Left colon (tissue), 2 donors: ENCODE results near the gene TBCK. TPM values are rescaled to one million over a fixed set of nuclear protein-coding genes. Genes with fewer than 3 reads are reported as not detected.
"Not testable (repeated sequence)": the region's sequence is repeated elsewhere in the genome, so short reads cannot be mapped to it uniquely, and the experiment has no call there.

Source experiments
- ATAC-seq: fragments of 200-7000 bp; cut with Tn5 transposase; one replicate; pipeline ENCODE4 v1.9.1; 2020; ENCODE audit warnings: mild to moderate bottlenecking, moderate library complexity
- DNase-seq, 2 donors: peaks; one replicate each; pipeline ENCODE4 v3.0.0-alpha.2; 2020
- intact Hi-C, 2 donors: fragments of 100-400 bp; cut with DNase I in 1 of 2; cut with micrococcal nuclease in 1 of 2; formaldehyde crosslinking; loops; one replicate each; pipeline versions ENCODE4 v1.11.2 to v1.14.0; 2022; cut with DNase I, micrococcal nuclease
- total RNA-seq, 2 donors: library from RNA; stranded (reverse); fragmentation: NEBNext Ultra II Directional; extraction: Animal tissue kit (Norgen Biotek cat#: 25700); gene quantifications; one replicate each; pipeline ENCODE4 v1.2.1, GENCODE V29; 2021
- donor health status: DM: no; HTN: no; CAD: no.
- donor health status: DM: yes; HTN: yes; CAD: no.

The TBCK gene
- total RNA-seq, 2 donors from 2014 or later = 28.1 to 29.2 TPM

DNA sequence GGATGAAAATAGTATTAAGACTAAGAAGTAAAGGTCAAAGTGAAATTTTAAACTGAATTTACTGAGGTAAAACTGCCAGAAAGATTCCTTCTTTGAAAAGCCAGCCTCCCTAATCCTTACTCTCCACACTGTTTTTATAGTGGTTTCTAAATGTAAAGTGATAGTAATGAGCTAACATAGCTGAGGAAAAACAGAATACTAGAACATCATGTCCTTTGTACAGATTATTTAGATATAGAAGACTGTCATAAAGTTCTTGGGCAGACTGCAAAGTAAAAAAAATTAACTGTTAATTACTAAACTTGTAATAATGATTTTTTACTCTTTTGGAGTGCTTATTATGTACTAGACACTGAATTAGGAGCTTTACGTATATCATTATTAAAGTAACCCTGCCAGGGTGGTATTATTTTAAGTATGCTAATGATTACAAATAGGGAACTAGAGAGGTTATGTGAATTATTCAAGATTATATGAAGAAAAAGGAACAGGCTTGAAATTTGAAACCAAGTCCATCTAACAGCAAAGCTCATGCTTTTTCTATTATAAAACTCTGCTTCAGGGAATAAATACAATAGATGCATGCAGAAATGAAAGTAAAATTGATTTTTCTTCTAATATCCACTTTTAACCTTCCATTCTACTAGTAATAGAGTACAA is 150.5 kb downstream of the TBCK start:
- DNase-seq = no peak
- intact Hi-C loops = no loop called here

DNA sequence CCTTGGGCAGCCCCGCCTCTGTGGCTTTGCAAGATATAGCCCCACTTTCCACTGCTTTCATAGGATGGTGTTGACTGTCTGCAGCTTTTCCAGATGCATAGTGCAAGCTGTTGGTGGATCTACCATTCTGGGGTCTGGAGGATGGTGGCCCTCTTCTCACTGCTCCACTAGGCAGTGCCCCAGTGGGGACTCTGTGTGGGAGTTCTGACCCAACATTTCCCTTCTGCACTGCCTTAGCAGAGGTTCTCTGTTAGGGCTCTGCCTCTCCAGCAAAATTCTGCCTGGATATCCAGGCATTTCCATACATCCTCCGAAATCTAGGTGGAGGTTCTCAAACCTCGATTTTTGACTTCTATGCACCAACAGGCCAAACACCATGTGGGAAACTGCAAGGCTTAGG is 153.7 kb downstream of the TBCK start:
- DNase-seq (no peak), ATAC-seq (no peak)
- intact Hi-C loops = no loop called here

More for the DNA sequence above, 150.5 kb downstream of the TBCK start:
- no peak for ATAC-seq

DNA sequence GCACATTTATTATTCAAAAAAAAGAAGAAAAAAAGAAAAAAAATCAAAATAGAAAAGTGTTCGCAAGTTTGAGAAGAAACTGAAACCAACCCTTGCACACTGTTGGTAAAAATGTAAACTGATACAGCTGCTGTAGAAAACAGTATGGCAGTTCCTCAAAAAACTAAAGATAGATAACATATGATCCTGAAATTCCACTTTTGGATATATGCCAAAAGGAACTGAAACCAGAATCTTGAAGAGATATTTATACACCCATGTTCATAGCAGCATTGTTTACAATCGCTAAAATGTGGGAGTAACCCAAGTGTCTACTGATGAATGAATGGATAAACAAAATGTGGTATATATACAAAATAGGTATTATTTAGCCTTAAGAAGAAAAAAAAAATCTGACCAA is 155.4 kb downstream of the TBCK start:
- ATAC-seq (no peak), DNase-seq (no peak)
- intact Hi-C loops = no loop called here

DNA sequence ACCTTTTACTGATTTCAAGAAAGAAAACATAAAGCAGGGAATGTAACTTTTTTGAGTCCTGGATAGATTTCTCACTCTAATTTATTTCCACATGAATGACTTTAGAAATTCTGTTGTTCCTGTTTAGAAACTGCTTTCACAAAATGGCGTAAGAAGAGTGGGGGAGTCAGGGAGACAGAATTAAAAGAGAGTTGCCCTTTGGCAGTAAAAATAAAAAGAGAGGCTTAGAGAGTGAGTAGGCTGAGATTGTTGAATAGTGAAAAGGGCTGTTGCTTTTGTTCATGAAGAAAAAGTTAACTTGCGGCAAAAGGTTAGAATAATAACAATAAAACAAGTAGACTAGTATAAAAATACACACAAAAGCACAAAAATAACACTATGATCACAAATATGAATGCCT is 166.1 kb downstream of the TBCK start:
- ATAC-seq (no peak), DNase-seq (no peak)
- intact Hi-C loops = no loop called here

DNA sequence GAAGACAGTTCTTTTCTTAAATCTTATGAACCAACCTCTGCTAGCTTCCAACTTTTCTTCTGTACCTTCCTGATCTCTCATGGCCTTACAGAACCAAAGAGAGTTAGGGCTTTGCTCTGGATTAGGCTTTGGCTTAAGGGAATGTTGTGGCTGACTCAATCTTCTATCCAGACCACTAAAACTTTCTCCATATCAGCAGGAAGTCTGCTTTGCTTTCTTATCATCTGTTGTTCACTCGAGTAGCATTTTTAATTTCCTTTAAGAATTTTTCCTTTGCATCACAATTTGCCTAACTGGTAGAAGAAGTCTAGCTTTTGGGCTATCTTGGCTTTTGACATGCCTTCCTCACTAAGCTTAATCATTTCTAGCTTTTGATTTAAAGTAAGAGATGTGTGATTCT is 167.0 kb downstream of the TBCK start:
- ATAC-seq = no peak
- DNase-seq = no peak
- intact Hi-C loops = no loop called here

DNA sequence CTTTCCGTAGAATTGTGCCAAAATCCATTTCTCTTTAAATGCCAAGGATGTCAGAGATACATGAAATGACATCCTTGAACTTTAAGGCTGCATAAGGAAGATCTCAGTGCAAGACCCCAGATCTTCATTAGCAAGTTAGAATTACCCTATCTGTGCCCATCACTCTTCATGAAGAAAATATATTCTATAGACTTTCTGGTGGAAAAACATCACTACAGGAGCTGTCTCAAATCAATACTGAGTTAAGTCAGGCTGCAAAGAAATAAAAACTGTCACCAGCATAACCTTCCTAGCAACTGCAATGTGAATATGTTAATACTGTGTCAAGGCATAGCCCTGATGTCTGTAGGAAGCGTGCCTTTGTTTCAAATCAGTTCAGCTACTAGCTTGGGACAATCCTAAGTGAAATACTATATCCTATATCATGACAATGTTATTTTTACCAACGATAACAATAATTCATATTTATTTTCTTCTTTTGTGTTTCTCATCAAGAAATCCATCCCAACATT is 173.3 kb downstream of the TBCK start:
- intact Hi-C loops = no loop called here
- DNase-seq (no peak), ATAC-seq (no peak)

DNA sequence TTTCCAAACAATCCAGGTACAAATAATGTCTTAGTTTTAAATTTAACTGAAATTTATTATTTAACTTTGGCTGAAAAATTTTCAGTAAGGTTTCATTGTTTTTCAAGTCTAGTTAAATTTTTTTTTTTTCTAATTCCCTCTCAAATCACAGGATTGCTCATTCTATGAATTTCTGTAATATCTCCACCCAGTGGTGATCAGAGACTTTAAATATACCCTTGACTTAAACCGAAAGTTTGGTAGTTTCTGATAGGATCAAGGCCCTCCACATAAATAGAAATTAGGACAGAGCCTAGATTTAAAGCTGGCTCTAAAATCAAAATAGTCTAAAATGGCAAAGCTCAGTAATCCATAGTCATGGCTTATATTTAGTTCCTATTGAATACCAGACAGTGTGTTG is 175.4 kb downstream of the TBCK start:
- intact Hi-C loops = no loop called here
- DNase-seq (no peak), ATAC-seq (no peak)

DNA sequence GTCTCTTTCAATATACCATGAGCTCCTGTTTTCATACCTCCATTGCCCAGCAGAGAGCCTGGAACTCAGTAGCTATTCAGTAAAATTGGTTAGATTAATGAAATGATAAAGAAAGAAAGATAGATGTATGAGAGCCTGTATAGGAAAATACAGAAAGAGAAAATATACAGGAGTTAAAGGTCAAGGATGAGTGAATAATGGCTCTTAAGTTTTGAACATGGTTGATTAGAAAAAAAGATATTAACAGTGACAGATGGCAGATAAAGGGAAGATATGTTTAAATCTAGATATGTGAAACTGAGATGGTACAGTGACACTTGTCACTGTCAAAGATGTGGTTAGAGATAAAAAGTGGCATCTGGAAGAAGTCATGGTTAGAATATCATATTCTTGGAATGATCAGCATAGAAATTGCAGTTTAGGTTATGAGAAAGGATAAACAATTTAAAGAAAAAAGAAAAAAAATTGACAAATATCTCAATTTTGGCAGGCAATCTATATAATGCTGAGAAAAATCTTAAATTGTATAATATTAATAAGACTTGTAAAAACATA is 179.2 kb downstream of the TBCK start:
- intact Hi-C loops = no loop called here
- no peak for DNase-seq
- no peak for ATAC-seq

DNA sequence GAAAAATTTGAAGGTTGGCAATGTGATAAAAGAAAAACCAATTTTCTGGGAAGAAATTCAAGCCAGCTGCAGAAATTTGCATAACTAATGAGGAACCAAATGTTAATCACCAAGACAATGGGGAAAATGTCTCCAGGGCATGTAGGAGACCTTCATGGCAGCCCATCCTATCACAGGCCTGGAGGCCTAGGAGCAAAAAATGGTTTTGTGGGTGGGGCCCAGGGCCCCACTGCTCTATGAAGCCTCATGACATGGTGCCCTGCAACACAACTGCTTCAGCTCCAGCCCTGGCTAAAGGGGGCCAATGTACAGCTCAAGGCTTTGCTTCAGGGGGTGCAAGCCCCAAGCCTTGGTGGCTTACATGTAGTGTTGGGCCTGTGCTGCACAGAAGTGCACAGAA is 184.0 kb downstream of the TBCK start:
- intact Hi-C loops = no loop called here
- DNase-seq (no peak), ATAC-seq (no peak)

DNA sequence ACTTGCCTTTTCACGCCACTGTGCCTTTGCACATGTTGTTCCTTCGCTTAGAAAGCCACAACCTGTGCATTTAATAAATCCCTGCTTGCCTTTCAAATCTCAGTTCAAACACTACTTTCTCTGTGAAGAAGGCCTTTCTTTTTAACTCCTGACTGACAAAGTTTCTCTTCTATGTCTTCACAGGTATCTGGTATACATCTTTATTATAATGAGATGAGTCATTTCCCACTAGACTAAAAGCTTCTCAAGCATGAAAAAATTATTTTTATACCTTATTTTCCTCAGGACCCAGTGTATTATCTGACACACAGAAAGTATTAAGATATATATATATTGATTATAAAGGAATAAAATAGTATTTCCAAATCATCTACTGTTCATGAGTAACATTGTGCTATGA is 189.9 kb downstream of the TBCK start:
- intact Hi-C loops = no loop called here
- no peak for DNase-seq
- no peak for ATAC-seq

DNA sequence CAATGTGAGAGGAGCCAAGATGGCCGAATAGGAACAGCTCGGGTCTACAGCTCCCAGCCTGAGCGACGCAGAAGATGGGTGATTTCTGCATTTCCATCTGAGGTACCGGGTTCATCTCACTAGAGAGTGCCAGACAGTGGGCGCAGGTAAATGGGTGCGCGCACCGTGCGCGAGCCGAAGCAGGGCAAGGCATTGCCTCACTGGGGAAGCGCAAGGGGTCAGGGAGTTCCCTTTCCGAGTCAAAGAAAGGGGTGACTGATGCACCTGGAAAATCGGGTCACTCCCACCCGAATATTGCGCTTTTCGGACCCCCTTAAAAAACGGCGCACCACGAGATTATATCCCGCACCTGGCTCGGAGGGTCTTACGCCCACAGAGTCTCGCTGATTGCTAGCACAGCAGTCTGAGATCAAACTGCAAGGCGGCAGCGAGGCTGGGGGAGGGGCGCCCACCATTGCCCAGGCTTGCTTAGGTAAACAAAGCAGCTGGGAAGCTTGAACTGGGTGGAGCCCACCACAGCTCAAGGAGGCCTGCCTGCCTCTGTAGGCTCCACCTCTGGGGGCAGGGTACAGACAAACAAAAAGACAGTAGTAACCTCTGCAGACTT is 196.0 kb downstream of the TBCK start:
- ATAC-seq, DNase-seq, intact Hi-C loops: not testable (repeated sequence)

DNA sequence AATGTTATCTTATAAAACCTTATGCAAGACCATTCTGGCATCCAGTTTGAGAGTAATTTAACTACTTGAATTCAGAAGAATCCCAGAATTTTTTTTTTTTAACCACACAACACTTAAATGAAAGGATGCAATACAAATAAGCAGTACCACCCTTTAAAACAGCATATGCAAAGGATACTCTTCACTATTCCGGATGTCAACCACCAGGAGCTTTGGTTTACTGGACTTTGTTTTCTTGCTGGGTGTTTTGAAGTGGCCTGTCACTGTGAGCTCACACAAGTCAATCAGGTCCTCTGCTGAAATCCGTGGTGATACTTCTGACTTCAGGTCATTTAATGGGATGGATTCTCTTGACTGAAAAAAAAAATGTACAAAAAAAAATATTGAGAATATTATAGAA is 200.0 kb downstream of the TBCK start:
- intact Hi-C loops = no loop called here
- ATAC-seq (no peak), DNase-seq (no peak)

DNA sequence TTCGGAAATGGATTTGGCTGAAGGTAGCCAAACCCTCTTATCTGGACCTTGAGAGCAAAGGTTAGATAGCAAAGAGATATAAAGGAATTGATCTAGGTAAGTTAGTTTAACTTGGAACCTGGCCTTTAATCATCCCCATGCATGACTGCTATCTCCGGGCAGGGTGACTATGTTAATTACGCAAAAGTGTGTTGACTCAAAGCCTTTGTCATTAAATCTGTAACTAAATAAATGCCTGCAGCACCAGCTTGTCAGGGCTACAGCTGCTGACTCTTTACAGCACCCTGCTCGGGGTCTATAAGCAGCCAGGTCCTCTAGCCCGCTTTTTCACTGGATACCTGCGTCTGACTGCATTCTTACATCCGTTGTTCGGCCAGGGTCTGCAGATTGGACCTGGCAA is 201.7 kb downstream of the TBCK start:
- DNase-seq = no peak
- intact Hi-C loops = no loop called here
- ATAC-seq = peak; percentile 40

DNA sequence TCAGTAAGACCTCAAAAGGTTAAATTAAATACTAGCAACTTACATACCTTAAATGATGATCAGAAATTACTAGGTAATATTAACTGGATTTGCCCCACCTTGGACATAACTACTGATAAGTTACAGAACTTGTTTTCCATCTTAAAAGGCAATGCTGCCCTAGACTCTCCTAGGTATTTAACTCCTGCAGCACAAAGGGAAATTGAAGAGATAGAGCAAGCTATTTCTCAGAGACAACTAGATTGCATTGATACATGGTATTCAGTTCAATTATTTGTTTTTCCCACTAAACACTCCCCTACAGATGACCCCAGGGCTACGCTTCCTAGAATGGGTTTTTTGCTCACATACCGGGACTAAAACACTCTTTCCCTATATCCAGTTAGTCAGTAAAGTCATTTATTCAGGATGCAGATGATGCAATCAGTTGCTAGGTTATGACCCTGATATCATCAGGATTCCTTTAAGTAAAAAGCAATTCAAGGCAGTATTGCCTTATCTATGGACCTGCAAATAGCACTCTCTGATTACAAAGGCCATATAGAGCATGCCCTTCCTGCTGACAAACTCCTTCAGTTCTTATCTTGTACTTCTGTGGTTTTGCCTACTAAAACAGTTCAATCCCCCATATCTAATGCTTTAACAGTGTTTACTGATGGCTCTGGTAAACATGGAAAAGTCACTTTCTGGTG is 204.1 kb downstream of the TBCK start:
- DNase-seq, ATAC-seq, intact Hi-C loops: not testable (repeated sequence)

DNA sequence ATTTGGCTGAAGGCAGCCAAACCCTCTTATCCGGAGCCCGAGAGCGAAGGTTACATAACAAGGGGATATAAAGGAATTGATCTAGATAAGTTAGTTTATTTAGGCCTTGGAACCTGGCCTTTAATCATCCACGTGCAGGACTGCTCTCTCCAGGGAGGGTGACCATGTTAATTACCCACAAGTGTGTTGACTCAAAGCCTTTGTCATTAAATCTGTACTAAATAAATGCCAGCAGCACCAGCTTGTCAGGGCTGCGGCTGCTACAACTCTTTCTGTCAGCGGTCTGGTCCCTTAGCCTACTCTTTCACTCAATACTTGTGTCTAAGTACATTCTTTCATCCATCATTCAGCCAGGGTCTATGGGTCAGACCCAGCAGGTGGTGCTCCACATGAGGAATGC is 206.1 kb downstream of the TBCK start:
- DNase-seq (no peak), ATAC-seq (no peak)
- intact Hi-C loops = no loop called here

DNA sequence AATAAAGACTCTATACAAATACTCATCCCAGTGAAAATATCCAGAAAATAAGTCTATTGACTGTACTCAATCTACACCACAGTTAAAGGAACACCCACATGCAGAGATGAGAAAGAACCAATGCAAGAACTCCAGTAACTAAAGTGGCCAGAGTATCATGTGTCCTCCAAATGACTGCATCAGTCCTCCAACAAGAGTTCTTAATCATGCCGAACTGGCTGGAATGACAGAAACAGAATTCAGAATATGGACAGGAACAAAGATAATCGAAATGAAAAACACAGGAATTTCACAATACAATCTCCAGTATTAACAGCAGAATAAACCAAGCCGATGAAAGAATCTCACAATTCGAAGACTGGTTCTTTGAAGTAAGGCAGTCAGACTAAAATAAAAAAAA is 210.3 kb downstream of the TBCK start:
- intact Hi-C loops = no loop called here
- ATAC-seq = no peak
- DNase-seq = no peak

DNA sequence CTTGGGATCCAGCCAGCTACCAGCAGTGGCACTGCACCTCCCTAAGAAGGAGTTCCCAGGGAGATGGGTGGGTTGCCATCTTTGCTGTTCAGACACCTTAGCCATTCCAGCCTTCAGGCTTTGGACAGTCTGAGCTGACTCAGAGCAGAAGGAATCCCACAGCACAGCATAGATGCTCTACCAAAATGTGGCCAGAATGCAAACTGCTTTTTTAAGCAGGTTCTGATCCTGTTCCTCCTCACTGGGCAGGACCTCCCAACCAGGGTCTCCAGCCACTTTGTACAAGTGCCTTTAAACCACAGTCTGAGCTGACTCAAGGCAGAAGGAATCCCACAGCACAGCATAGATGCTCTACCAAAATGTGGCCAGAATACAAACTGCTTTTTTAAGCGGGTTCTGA is 211.7 kb downstream of the TBCK start:
- DNase-seq (no peak), ATAC-seq (no peak)
- intact Hi-C loops = no loop called here

DNA sequence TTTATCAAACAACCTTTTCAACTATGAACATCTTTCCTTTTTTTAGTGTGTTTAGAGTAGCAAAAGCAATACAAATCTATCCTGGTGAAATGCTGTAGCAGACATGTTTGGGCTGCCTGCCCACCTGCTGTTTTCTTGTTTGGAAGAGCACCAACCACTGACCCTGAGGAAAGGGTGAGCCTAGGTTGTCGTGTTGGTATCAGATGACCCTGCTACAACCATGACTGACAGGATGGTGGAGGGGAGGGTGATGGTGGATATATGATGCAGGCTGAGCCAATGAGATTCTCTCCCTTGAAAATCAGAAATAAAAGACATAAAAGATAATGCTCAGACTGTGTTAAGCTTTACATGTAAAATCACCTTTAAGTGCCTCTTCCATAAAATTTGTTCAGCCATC is 219.6 kb downstream of the TBCK start:
- intact Hi-C loops = no loop called here
- DNase-seq (no peak), ATAC-seq (no peak)

DNA sequence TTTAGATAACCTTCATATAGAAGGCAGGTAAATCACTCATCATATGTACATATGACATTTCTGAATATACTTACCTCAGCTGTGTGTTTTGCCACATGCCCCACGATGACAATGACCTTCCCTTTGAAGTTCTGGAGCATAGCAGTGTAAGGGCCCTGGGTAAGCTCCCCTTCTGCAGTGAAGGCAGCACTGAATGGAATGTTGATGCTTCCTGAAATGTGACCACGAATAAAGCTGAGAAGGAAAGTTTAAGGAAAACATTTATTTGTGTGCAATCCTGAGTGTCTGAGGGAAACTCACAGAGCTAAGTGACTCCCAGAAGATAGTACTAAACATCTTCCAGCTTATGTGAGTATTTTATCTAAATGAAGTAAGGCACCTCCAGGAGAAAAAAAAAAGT is 220.6 kb downstream of the TBCK start:
- intact Hi-C loops = no loop called here
- DNase-seq (no peak), ATAC-seq (no peak)
